GM21825 (cell line): ENCODE data around the gene LRRC32.

Experiments
- ATAC-seq: cut with Tn5 transposase; IDR thresholded peaks from one replicate; pipeline ENCODE4 v1.9.1; 2021; ENCODE audit warnings: mild to moderate bottlenecking, moderate library complexity; ENCODE audit not compliant: unreplicated experiment

LRRC32 gene

GRCh38 chr11:76699451-76700091 is 29.0 kb upstream of the LRRC32 start:
- ATAC-seq, result no peak

- no peak for ATAC-seq
Measured at GRCh38 chr11:76698321-76699043, 27.9 kb upstream of the LRRC32 start.

- ATAC-seq, result no peak
Measured at GRCh38 chr11:76696756-76697155, 26.2 kb upstream of the LRRC32 start.

- no peak for ATAC-seq
Measured at GRCh38 chr11:76695771-76696170, 25.2 kb upstream of the LRRC32 start.

- no peak for ATAC-seq
Measured at GRCh38 chr11:76695133-76695532, 24.6 kb upstream of the LRRC32 start.

GRCh38 chr11:76694664-76695063 is 24.1 kb upstream of the LRRC32 start:
- no peak for ATAC-seq

- ATAC-seq, result no peak
Measured at GRCh38 chr11:76693806-76694205, 23.3 kb upstream of the LRRC32 start.

GRCh38 chr11:76692956-76693355 is 22.4 kb upstream of the LRRC32 start:
- ATAC-seq, result no peak

- ATAC-seq, result no peak
Measured at GRCh38 chr11:76691655-76692054, 21.1 kb upstream of the LRRC32 start.

- ATAC-seq, result no peak
Measured at GRCh38 chr11:76690736-76691135, 20.2 kb upstream of the LRRC32 start.

GRCh38 chr11:76689313-76690260 is 19.0 kb upstream of the LRRC32 start:
- no peak for ATAC-seq

GRCh38 chr11:76688146-76688545 is 17.6 kb upstream of the LRRC32 start:
- no peak for ATAC-seq

- ATAC-seq, result no peak
Measured at GRCh38 chr11:76686261-76687079, 15.9 kb upstream of the LRRC32 start.

GRCh38 chr11:76685831-76686230 is 15.3 kb upstream of the LRRC32 start:
- ATAC-seq, result no peak

- no peak for ATAC-seq
Measured at GRCh38 chr11:76685237-76685636, 14.7 kb upstream of the LRRC32 start.

GRCh38 chr11:76684516-76684915 is 14.0 kb upstream of the LRRC32 start:
- ATAC-seq, result no peak

- no peak for ATAC-seq
Measured at GRCh38 chr11:76683161-76684095, 12.9 kb upstream of the LRRC32 start.

- no peak for ATAC-seq
Measured at GRCh38 chr11:76682684-76683083, 12.1 kb upstream of the LRRC32 start.

- ATAC-seq, result no peak
Measured at GRCh38 chr11:76682106-76682505, 11.6 kb upstream of the LRRC32 start.
